H1 (cell line): ENCODE measurements around the gene TTC39A.

Experiments
- BACH1 ChIP-seq: IDR thresholded peaks from 2 replicates; pipeline ENCODE4 v1.6.1; 2012; ENCODE audit warnings: low read length, improper control_type of control experiment
- CEBPB ChIP-seq: IDR thresholded peaks from 2 replicates; pipeline ENCODE4 v1.6.1; 2012; ENCODE audit warnings: low read depth, low read length
- EZH2 ChIP-seq: fragments of 200-600 bp; sonication (generic); IDR thresholded peaks from 2 replicates; pipeline ENCODE4 v1.7.1; 2012; ENCODE audit warnings: low read depth, mild to moderate bottlenecking, moderate library complexity, low read length, inconsistent platforms; ENCODE audit not compliant: severe bottlenecking
- NRF1 ChIP-seq: IDR thresholded peaks from 2 replicates; pipeline ENCODE4 v1.6.1; 2011; ENCODE audit warnings: mild to moderate bottlenecking, low read depth, low read length, improper control_type of control experiment

GRCh38 chr1:51289676-51290488, 40.5 kb downstream of the TTC39A start:
- no peak for TF ChIP-seq CEBPB
- no peak for TF ChIP-seq NRF1
- no peak for TF ChIP-seq BACH1
- TF ChIP-seq EZH2 = no peak
